Stimulated activated CD4-positive, alpha-beta T cell treated with anti-CD3 and anti-CD28 coated beads, Interleukin-4, amount 100 ng/mL, for 1 hour (primary cell): ENCODE data around the gene TMEM89.

Experiments
- DNase-seq: peaks from one replicate; pipeline ENCODE4 v3.0.0-alpha.2; 2020

The TMEM89 gene, protein sequence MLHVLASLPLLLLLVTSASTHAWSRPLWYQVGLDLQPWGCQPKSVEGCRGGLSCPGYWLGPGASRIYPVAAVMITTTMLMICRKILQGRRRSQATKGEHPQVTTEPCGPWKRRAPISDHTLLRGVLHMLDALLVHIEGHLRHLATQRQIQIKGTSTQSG

DNA sequence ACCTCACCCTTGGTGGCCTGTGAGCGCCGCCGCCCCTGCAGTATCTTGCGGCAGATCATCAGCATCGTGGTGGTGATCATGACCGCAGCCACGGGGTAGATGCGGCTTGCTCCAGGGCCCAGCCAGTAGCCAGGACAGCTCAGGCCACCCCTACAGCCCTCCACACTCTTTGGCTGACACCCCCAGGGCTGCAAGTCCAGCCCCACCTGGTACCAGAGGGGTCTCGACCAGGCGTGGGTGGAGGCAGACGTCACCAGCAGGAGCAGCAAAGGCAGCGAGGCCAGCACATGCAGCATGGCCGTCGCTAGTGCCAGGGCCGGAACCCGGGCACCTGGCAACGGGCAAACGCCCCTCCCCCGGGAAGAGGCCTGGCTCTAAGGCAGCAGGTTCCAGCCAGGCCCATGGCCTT, at the start of gene TMEM89:
TSS of gene TMEM89 (minus strand) at position 309 of the 409 bp plus-strand sequence. CDS start at position 296, 13 bp downstream.
- DNase-seq = no peak

DNA sequence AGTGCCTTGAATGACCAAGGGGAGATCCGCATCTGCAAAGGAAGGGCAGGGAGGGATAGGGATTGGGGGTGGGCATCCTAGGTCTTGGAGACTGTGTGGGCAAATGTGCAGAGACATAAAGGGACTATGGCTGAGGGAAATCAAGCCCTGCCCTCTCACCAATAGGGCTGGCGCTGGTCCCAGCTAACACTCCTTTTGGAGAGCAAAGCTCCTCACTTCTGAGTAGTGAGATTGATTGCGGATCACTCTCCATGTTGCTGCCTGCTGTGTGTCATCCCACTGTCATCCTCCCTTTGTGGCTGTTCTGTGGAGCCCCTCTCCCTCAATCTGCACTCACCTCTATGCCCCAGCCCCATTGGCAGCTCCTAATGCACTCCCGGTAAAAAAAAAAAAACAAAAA, 43.4 kb upstream of the TMEM89 start:
- DNase-seq = no peak

DNA sequence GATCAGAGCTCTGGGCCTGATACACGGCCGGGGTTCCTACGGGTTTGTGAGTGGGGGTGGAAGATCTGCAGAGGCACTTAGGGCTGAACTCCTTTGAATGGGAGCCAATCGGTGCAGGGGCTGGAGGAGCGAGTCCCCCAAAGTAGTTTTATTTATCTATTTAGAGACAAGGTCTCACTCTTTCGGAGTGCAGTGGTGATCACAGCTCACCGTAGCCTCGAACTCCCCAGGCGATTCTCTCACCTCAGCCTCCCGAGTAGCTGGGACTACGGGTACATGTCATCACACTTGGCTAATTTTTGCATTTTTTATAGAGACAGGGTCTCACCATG, 42.7 kb upstream of the TMEM89 start:
- no peak for DNase-seq

DNA sequence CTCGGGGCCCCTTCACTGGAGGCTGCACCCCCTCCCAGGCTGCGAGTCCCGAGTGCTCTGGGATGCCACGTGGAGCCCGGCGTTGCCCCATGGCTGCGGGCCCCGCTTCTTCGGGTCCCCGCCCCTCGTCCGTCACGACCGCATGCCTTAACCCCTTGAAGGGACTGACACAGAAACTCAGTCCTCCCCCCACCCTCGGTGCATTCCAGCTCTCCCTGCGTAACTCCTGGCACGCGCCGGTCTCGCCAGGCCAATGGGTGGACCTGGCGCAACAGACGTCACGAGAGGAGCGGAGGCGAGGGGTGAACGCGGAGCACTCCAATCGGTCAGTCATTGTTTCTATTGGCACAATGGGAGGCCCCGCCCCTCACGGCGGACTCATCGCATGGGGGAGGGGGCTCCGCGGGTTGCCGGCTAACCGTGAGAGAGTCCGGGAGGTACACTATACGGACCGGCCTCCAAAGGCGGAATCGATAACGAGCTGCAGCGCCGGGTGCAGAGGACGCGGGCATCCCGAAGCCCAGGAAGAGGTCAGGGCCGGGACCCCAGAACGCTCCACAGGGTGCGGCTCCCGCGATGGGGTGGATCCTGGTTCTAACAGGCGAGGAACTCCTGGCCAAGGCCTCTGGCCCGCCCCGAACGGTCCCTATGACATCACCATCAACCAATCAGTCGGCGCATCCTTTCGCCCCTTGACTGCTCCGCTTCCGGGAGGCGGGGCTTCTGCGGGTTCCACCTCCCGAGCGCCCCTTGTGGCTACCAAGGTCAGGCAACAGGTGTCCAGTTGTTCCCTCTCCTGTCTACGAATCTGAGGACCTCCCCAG, 42.1 kb upstream of the TMEM89 start:
- peak; percentile 84 for DNase-seq

DNA sequence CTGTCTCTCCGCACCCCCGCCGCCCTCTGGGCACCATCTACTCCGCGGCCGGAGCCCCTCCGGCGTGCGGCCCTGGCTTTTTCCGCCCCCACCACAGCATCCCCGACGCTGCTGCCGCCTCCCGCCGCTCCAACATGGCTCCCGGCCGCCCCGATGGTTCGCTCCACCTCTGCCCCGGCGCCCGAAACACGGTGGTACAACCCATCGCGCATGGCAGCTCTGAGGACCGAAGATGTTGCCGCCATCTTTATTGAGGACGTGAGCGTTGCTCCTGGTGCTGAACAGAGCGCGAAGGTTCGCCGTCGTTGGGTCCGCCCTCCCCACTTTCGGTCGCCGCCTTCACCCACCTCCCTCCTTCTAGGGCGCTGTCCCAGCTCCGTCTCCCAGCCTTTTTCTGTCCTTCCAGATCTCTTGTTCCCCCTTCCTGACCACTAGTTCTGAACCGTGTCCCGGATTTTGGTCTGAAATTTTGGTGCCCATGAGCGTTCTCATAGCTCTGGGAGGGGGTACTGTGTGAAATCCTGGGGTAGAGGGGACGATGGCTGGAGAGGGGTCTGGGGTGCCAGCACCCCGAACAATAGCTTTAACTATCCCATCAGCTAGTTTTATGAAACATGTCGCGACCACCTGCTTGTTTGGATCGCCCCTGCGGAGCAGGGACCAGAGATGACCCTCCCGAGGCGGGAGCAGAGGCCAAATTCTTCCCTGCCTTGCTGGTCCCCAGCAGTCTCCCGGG, 41.4 kb upstream of the TMEM89 start, which contains the start of gene CELSR3:
TSS of gene CELSR3 (minus strand) at position 134 of the 736 bp plus-strand sequence. CDS start 252 bp downstream, outside the sequence.
- peak; percentile 56 for DNase-seq

DNA sequence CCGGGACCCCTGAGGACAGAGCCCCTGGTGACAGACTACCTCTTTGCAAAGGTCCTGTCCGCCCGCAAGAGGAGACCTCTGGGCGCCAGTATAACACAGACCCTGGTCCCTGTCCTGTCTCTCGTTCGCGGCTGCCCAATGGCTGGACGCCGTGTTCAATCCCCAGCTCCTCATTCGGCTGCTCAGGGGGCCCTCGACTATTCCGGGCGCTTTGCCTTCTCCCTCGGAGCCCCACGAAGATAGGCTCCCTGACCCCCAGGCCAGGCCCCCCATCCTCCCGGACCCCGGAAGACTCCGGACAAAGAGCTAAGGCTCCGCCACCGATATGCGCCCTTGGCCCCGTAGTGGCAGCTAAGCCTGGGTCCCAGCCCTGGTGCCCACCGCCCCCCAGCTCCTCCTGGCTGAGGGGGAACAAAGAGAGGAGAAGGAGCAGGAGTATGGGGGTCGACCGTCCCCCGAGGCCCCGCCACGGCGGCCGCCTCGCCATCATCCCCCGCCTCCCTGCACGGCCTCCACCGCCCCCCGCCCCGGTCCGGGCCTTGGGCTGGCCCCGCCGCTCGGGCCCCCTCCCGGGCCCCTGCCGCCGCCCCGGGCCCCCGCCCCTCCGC, 40.7 kb upstream of the TMEM89 start:
- no peak for DNase-seq

DNA sequence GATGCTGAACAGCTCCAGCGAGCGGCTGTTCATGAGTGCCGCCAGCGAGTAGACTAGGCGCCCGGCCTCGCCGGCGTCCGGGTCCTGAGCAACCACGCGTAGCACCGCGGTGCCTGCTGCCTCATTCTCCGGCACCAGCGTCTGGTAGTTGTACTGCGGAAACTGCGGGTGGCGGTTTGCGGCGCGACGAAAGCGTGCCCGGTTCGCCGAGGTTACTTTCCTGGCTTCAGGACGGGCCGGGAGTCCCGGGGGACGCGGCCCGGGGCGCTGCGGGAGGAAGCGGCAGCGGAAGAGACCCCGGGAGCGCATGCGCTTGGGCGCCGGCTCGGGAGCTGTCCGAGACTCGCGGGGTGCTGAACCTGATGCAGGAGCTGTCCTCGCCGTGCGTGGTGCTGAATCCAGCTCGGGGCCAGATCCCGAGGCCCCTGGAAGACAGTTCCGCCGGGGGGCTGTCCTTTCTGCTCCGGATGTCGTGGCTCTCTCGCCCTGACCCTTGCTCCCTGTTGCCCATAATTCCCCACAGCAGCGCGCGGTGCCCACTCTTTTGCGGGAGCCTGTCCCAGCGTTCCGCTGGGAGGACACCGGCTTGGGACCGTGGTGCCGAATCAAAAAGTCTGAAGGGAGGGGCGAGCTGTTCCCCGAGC, 40.1 kb upstream of the TMEM89 start:
- DNase-seq = peak; percentile 76

DNA sequence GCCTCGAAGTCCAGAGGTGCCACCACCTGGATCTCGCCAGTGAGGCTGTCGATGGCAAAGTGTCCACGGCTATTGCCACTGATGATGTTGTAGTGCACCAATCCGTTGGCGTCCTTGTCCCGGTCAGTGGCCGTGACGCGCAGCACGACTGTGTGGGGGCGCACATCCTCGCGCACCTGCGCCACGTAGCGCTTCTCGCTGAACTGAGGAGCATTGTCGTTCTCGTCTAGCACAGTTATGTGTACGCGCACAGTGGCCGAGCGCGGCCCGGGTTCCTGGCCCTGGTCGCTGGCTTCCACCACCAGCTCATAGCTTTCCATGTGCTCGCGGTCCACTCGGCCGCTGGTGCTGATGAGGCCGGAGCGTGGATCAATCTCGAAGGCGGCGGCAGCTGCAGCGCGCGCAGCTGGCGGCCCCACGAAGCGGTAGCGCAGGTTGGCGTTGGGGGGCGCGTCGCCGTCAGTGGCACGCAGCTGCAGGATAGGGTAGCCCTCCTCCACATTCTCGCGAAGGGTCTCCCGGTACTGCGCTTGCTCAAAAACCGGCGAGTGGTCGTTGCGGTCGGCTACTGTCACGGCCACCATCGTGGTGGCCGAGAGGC, 39.3 kb upstream of the TMEM89 start:
- DNase-seq = no peak

DNA sequence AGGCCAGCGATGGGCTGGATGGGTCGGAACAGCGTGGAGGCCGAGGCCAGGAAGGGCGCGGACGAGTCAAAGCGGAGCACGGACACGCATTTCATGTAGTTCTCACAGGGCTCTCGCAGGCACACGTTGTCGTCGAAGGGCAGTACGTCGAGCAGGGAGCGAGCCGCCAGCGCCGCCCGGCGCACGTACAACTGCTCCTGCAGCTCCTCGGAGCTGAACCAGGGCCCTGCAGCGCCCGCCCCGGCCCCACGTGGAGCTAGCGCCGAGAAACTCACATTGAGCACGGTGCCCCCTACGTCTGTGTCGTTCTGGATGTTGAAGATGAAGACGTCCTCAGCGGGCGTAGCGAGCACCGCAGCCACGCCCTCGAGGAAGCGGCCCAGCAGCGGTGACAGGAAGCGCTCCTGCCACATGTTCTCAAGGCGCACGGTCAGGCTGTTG, 35.3 kb upstream of the TMEM89 start:
- peak; percentile 34 for DNase-seq

DNA sequence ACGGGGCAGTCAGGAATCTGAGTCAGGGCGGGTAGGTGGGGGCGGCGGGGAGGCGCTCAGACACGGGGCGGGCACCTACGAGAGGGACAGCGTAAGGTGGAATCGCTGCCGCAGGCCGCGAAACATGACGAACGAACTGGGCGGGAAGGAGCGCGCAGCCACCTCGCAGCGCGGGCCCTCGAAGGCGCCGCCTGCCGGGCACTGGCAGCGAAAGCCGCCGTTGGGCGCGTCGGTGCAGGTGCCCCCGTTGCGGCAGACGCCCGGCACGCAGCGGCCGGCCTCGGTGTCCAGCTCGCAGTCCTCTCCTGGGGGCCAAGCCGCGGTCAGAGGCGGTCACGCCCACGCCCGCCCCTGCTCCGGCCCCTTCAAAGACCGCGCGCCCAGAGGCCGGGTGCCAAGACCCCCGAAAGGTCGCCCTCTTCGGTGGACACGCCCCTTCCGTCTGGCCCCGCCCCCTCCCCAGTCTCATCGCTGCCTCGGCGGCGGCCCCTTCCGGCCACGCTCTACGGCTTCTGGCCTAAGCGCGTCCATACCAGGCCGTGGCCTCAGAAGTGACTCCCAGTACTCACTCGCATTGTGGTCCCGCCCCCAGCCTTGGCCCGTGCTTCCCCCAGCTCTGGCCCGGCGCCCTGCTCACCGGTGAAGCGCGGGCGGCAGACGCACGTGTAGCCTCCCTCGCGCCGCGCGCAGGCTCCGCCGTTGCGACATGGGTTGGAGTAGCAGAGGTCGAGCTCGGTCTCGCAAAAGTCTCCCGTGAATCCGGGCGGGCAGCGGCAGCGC, 34.7 kb upstream of the TMEM89 start:
- peak; percentile 86 for DNase-seq

DNA sequence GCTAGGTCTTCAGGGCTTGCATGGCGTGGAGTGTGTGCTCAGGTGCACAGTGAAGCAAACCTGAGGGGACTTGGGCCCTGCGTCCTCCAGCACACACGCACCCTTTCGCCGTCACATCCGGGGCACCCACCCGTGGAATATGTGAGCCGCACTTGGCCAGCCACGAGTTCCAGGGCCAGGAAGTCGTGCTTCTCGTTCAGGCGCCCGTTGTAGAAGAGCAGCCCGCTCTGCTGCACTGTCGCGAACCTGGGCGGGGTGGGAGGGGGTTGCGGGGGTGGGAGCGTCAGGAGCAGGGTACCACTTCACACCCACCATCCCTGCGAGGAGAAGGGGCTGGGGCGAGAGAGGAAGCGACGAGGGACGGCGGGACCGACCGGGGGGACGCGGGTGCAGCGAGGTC, 34.0 kb upstream of the TMEM89 start:
- peak; percentile 50 for DNase-seq

DNA sequence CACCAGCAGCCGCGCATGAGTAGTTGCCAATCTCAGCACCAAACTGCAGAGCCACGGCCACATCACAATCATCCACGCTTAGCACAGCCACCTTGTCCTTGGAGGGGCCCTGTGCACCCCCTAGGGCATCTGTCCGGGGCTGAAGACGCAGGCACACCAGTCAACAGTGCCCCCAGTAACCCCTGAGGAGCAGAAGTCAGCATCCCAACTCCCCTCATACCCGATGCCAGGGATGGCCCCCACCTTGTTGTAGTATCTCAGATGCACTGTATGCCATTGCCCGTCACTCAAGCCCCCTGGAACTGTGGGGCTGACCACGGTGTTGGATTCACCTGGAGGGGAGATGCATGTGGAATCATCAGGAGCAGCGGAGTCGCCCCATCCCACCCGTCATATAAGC, 33.5 kb upstream of the TMEM89 start:
- DNase-seq = no peak

DNA sequence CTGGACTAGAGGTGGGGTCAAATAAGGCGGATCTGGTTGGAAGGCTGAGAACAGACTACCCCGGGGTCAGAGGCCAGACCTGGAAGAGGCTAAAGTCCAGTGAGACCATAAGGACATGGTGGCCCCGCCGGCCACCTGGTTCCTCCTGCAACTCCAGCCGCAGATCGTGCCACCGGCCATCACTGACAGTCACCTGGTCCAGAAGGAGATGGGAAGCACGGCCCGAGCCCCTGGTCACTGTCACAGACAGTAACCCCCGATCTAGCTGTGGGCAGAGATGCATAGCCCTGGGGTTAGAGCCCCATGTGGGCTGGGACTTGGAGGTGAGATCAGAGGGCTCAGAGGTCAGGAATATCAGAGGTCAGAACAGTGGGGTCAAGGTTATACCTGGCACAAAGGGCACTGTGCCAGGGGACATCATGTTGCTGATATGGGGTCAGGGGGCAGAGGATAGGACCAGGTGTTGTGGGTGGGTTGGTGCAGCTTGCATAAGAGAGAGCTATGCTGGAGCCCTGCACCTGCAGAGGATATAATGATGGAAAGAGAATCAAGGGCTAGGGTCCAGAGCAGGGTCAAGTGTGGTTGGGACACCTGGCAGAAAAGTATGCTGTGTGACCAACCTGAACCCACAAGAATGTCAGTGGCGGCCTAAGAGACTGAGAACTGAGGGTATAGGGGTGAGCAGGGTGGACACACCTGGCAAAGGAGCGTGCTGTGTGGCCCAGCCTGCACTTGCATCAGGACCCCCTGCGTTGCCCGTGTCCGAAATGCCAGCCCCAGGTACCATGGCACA, 31.6 kb upstream of the TMEM89 start:
- DNase-seq = no peak

DNA sequence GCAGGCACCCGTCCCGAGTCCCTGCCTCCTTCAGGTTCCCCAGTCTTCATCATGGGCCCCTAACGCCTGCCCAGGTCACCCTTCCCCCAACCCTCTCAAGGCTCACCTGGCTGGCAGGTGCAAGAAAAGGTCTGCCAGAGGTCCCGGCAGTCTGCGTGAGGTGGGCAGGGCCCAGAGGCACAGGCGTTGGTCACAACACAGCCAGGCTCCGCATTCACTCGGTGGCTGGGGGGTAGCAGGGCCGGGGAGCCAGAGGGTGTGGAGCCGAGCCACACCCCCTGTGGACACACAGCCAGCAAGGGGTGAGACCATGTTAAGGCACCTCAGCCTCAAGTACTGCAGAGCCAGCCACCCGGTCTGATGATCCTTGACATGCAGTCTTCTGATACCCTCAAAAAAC, 30.2 kb upstream of the TMEM89 start:
- DNase-seq = no peak

DNA sequence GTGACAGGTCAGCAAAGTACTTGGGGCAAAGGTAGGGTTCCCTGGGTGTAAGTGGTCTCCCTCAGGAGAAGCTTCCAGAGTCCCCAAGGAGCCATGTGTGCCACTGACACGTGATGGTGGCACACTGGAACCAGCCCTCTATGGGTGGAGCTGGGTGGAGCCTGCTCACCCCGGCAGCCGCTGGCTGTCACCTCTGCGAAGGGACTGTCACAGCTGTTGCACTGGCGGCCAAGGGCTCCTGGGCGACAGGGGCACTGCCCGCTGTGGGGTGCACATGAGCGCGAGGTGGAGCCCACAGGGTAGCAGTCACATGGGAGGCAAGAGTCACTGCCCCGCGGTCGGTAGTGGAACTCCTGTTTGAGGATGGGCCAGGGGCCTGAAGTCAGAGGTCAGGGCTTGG, 29.2 kb upstream of the TMEM89 start:
- no peak for DNase-seq

DNA sequence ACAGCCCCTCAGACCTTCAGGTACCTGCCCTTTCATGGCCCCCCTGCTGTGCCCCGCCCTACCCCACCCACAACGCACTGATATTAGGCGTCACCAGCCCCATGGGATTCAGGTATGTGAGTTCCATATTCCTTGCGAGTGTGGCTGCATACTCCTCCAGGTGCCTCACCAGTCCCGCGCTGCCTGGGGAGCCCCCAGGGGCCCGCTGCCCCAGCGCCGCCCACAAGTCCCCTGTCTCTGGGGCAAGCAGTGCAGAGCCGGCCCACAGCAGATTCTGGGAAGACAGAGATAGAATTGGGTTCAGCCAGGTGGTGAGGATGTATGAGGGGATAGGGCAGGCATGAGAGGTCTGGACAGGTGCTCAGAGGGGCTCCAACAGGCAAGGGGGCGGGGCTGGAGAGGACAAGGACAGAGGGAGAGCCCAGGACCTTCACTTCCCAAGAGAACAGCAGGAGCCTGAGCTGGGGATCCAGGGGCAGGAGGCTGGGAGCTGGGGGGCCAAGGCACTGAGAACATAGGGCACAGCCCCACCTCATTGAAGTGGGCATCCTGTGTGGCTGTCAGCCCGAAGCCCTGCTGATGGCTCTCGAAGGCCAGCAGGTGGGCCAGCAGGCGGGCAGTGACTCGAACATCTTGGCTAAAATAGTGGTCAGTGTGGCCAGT, 26.8 kb upstream of the TMEM89 start:
- DNase-seq = no peak

DNA sequence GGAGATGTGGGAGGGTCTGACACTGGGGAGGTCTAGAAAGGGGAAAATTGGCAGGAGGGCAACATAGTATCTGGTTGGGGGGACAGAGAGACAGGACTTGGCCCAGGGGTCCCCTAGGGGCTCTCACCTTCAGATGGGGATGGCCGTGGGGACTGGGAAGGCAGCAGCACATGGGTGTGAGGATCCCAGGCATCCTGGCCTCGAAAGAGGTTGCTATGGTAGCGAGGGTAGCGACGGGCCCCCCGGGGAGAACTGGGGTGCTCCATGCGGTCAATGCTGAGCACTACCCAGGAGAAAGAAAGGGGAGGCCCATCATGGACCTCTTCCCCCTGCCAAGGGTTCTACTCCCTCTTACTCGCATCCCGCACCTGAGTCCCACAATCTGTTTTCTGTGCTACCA, 26.1 kb upstream of the TMEM89 start:
- no peak for DNase-seq

DNA sequence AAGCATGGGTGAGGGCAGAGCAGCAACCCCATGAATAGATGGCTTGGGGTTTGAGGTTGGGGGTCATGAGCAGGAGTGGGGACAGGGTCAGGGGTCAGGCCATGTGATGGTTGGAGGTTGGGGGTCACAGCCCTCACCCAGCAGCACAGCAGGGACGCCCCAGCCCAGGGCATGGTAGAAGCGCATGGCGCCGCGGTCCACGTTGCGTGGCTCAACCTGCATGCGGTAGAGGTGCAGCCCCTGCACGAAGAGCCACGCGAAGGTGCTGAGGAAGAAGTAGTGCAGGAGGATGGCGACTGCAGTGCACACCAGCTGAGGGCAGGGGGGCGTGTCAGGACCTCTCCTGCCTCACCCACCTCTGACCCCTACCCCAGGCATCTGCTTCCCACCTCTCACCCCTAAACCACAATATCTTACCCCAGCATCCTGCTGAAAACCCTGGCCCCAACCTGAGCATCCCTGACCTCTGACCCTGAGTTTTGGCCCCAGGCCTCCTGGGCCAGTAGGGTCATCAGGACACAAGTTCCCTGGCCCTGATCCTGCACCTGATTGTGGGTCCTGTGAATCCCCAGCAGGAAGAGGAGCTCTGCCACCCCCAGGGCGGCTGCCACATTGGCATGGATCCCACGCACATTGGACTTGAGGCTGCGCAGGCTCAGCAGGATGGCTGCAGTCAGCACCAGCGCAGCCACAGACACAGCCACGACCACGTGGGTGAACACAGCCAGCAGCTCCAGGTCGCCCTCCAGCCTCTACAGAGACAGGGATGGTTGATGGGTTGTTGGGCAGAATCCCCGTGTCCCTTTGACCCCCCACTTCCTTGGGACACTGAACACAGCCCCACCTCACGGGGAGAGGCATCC, 23.6 kb upstream of the TMEM89 start:
- DNase-seq = no peak

DNA sequence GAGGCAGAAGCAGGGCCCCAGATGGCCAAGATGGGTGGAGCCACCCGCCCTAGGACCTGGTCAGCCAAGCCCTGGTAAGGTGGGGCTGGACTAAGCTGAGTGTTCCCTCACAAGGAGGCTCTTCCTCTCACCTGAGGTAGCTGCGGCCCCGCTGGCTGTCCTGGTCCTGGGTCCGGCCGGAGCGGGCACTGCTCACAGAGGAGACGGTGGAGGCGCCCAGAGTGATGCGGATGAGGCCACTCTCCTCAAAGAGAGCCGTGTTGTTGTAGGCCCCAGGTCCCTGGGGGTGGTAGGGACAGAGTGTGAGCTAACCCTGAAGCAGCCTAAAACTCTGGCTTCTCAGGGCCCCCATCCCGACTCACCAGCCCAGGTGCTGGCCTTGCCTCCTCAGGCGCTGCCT, 21.0 kb upstream of the TMEM89 start:
- DNase-seq = no peak
